ENCODE data around the gene ERN1. TPM values are rescaled to one million over a fixed set of nuclear protein-coding genes. Genes with fewer than 3 reads are reported as not detected.
A peak's percentile ranks its signal among the peaks of the same experiment; 100 is the strongest.

Gene ERN1
- total and polyA plus RNA-seq, 7 donors = 1.2 to 9.4 (median 7.4) TPM

DNA sequence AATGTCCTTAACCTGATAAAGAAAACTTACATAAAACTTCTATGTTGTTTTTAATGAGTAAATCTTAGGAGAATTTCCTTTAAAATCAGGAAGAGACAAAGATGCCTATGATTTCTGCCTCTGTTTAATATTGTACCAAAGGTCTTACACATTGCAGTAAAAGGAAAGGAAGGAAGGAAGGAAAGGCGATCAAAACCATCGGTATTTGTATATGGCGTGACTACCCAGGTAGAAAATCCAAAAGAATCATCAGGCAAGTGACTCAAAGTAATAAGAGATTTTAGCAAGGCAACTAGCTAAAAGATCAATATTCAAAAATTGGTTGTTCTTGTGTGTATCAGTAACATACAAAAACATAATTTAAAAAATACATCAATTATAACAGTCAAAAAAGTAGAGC lies 113.0 kb downstream of the ERN1 start:
- Histone ChIP-seq H3K27ac (peak overlapping the region in 1 of 4 donors; percentile 44), H3K9me3 (no peaks in the 10 kb centered on the region), H3K36me3 (no peaks in the 10 kb centered on the region), H3K4me1 (no peaks in the 10 kb centered on the region), H3K27me3 (no peaks in the 10 kb centered on the region), H3K4me3 (no peak overlapping the region)
- 57 to 89% methylated on average over 3 of the region's 3 CpGs for WGBS, 2 donors
- no peak for DNase-seq
- intact Hi-C loops (cut with DNase I) = no loop called here
- TF ChIP-seq POLR2A (IDR thresholded peaks at IDR 0.05) = no peak
- no peak for TF ChIP-seq CTCF (IDR thresholded peaks at IDR 0.05)
- TF ChIP-seq POLR2AphosphoS5 (IDR thresholded peaks at IDR 0.05) = no peak
- TF ChIP-seq EP300 (IDR thresholded peaks at IDR 0.05) = no peak

DNA sequence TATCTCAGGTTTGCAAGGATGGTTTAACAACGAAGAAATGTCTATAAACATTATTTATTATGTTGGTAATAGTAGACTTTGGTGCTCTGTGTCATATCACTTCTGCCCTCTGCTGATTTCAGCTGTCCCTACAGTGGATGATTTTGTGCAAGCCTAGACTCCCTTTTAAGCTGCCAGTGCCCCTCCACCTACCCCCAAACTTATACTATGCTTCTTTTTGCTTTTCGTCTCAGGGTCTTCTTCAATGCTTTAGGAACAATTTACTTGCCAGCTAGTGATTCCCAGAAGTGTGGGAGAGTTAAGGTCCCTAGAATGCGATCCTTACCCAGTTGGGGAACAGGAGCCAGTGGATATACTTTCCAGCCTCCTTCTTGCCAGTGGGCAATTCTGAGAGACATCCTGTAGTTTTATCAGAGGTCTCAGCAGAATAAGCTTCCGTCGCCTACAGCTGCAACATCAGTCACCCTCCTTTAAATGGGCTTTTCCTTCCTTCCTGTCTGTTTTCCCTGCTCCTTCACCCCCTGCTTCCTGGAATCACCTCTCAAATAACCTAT lies 113.6 kb downstream of the ERN1 start:
- H3K4me3 ChIP-seq = no peak overlapping the region
- TF ChIP-seq CTCF (IDR thresholded peaks at IDR 0.05) = no peak
- TF ChIP-seq POLR2A (IDR thresholded peaks at IDR 0.05) = no peak
- H3K27ac ChIP-seq = peak overlapping the region in 2 of 4 donors; percentile 25 to 44
- 37 to 72% methylated on average over 5 of the region's 5 CpGs for WGBS, 2 donors
- H3K36me3 ChIP-seq = no peaks in the 10 kb centered on the region
- no peaks in the 10 kb centered on the region for H3K9me3 ChIP-seq
- no peaks in the 10 kb centered on the region for H3K4me1 ChIP-seq
- DNase-seq = no peak
- H3K27me3 ChIP-seq = no peaks in the 10 kb centered on the region
- intact Hi-C loops (cut with DNase I) = no loop called here

GRCh38 chr17:64015447-64015846 lies 114.5 kb downstream of the ERN1 start:
- H3K27ac ChIP-seq = peak overlapping the region in 1 of 4 donors; percentile 25
- H3K27me3 ChIP-seq = no peaks in the 10 kb centered on the region
- 92 to 96% methylated on average over 6 of the region's 6 CpGs for WGBS, 2 donors
- H3K36me3 ChIP-seq = no peaks in the 10 kb centered on the region
- no peak overlapping the region for H3K4me3 ChIP-seq
- intact Hi-C loops (cut with DNase I) = no loop called here
- H3K9me3 ChIP-seq = no peaks in the 10 kb centered on the region
- no peaks in the 10 kb centered on the region for H3K4me1 ChIP-seq
- TF ChIP-seq POLR2AphosphoS5 (IDR thresholded peaks at IDR 0.05) = no peak
- TF ChIP-seq CTCF (IDR thresholded peaks at IDR 0.05) = no peak
- no peak for TF ChIP-seq EP300 (IDR thresholded peaks at IDR 0.05)
- DNase-seq = no peak

DNA sequence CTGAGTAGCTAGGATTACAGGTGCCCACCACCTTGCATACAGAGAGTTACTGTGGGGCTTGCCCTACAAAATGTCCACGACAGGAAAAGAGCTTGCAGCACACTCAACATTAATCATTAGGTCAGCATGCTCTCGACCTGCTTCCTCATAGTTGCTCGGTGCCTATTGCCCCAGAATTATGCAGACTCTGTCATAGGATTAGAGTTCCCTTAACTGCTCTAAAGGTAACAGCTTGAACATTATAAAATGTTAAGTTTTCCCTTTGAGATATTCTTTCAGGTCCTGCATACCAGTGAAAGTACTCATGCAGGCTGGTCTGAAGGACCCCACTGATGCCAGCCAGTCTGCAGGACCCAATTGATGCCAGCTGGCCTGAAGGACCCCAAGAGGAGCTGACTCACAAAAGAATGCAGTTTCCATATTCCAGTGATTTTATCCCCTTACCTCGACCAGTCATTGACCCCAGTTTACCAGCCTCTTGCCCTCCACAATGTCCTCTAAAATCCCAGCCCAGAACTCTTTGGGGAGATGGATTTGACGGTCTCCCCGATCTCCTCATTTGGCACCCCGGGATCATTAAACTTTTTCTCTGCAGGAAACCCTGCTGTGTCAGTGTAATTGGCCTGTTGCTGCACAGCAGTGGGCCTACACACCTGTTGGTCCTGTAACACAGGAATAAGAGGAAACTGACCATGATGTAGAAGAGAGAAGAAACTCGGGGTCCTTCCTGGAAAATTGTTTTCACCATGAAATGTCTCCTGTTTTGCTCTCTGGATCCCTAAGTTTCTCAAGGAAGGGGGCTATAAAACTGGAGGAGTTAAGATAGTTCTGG lies 120.2 kb downstream of the ERN1 start:
- Histone ChIP-seq H3K27ac (peak overlapping the region in 1 of 4 donors; percentile 32), H3K9me3 (no peaks in the 10 kb centered on the region), H3K27me3 (no peaks in the 10 kb centered on the region), H3K4me1 (peaks cover 0 to 5% (median 0%) of the 10 kb centered on the region in 4 donors), H3K4me3 (no peak overlapping the region), H3K36me3 (no peaks in the 10 kb centered on the region)
- TF ChIP-seq EP300 (IDR thresholded peaks at IDR 0.05) = no peak
- TF ChIP-seq POLR2AphosphoS5 (IDR thresholded peaks at IDR 0.05) = no peak
- TF ChIP-seq POLR2A (IDR thresholded peaks at IDR 0.05) = no peak
- no peak for TF ChIP-seq CTCF (IDR thresholded peaks at IDR 0.05)
- intact Hi-C loops (cut with DNase I) = no loop called here
- no peak for DNase-seq
- WGBS, 2 donors = 67 to 69% methylated on average over 8 of the region's 8 CpGs
